Adrenal gland (tissue), 5 donors: Measurements from ENCODE around the gene PIEZO2.

Experiments used
- CTCF ChIP-seq, 6 experiments: fragments of 450-650 bp in 4 of 6; fragments of 200-600 bp in 2 of 6; sonication (generic) in 1 of 6; IDR thresholded peaks; 1 replicate in 5 of 6; 2 replicates in 1 of 6; pipeline versions ENCODE4 v1.5.1 to v1.8.0; 2016 to 2021; ENCODE audit warnings: antibody characterized with exemption in 6 of 6, mild to moderate bottlenecking in 2 of 6, moderate library complexity in 1 of 6
- POLR2A ChIP-seq, 2 donors: fragments of 450-650 bp; IDR thresholded peaks; one replicate each; pipeline ENCODE4 v1.6.1; 2017; ENCODE audit warnings: antibody characterized with exemption in 2 of 2, mild to moderate bottlenecking in 2 of 2, moderate library complexity in 1 of 2
- donor health status: DM: no; HTN: no; CAD: no.

- TF ChIP-seq CTCF (IDR thresholded peaks at IDR 0.05) (no peak), POLR2A (IDR thresholded peaks at IDR 0.05) (no peak)
Measured at GRCh38 chr18:10936176-10937053, 213.0 kb downstream of the PIEZO2 start.
